KMS-11 (cell line): ENCODE measurements around the gene CENPQ.

Source experiments
- H2AFZ ChIP-seq: fragments of 200-600 bp; sonication (generic); 2 replicates; pipeline ENCODE4 v1.6.1; 2016; ENCODE audit warnings: antibody characterized with exemption, mixed run types, low read depth
- H3K27ac ChIP-seq: fragments of 200-600 bp; sonication (generic); 2 replicates; pipeline ENCODE4 v1.6.1; 2016; ENCODE audit warnings: mild to moderate bottlenecking, mixed run types
- H3K27me3 ChIP-seq: fragments of 200-600 bp; sonication (generic); 2 replicates; pipeline ENCODE4 v1.6.1; 2017; ENCODE audit warnings: mild to moderate bottlenecking, low read depth, mixed run types, moderate library complexity; ENCODE audit not compliant: insufficient read depth
- H3K36me3 ChIP-seq: fragments of 200-600 bp; sonication (generic); 2 replicates; pipeline ENCODE4 v1.6.1; 2017; ENCODE audit warnings: mild to moderate bottlenecking, mixed run types; ENCODE audit not compliant: insufficient read depth
- H3K4me1 ChIP-seq: fragments of 200-600 bp; sonication (generic); 2 replicates; pipeline ENCODE4 v1.6.1; 2016; ENCODE audit warnings: mild to moderate bottlenecking, low read depth, mixed run types; ENCODE audit not compliant: poor library complexity, severe bottlenecking
- H3K4me2 ChIP-seq: fragments of 200-600 bp; sonication (generic); 2 replicates; pipeline ENCODE4 v1.7.0; 2016; ENCODE audit warnings: mild to moderate bottlenecking, mixed run types
- H3K4me3 ChIP-seq: fragments of 200-600 bp; sonication (generic); IDR thresholded peaks from 2 replicates; pipeline ENCODE4 v1.6.1; 2017; ENCODE audit warnings: low read depth, low read length, mixed read lengths; ENCODE audit not compliant: insufficient read depth
- H3K79me2 ChIP-seq: fragments of 200-600 bp; sonication (generic); 2 replicates; pipeline ENCODE4 v1.6.1; 2016; ENCODE audit warnings: low read depth, mixed run types; ENCODE audit not compliant: insufficient read depth
- H3K9ac ChIP-seq: fragments of 200-600 bp; sonication (generic); 2 replicates; pipeline ENCODE4 v1.6.1; 2016; ENCODE audit warnings: mild to moderate bottlenecking, mixed run types
- H4K20me1 ChIP-seq: fragments of 200-600 bp; sonication (generic); 2 replicates; pipeline ENCODE4 v1.6.1; 2016; ENCODE audit warnings: mild to moderate bottlenecking, mixed run types; ENCODE audit not compliant: insufficient read depth
- TF ChIP-seq, protein P1 (sequence below): fragments of 200-600 bp; sonication (generic); conservative IDR thresholded peaks from 2 replicates; pipeline ENCODE4 v1.6.1; 2017; ENCODE audit warnings: low read depth, mild to moderate bottlenecking, antibody characterized with exemption, low read length, moderate library complexity, mixed read lengths

CENPQ gene

GRCh38 chr6:49504666-49505065 is 41.5 kb downstream of the CENPQ start:
- no peaks in the 10 kb centered on the region for H3K36me3 ChIP-seq
- H4K20me1 ChIP-seq = no peaks in the 10 kb centered on the region
- no peak overlapping the region for H3K9ac ChIP-seq
- H3K4me3 ChIP-seq = no peak overlapping the region
- TF ChIP-seq, protein P1, sequence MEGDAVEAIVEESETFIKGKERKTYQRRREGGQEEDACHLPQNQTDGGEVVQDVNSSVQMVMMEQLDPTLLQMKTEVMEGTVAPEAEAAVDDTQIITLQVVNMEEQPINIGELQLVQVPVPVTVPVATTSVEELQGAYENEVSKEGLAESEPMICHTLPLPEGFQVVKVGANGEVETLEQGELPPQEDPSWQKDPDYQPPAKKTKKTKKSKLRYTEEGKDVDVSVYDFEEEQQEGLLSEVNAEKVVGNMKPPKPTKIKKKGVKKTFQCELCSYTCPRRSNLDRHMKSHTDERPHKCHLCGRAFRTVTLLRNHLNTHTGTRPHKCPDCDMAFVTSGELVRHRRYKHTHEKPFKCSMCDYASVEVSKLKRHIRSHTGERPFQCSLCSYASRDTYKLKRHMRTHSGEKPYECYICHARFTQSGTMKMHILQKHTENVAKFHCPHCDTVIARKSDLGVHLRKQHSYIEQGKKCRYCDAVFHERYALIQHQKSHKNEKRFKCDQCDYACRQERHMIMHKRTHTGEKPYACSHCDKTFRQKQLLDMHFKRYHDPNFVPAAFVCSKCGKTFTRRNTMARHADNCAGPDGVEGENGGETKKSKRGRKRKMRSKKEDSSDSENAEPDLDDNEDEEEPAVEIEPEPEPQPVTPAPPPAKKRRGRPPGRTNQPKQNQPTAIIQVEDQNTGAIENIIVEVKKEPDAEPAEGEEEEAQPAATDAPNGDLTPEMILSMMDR = no peak
- no peaks in the 10 kb centered on the region for H3K79me2 ChIP-seq
- H3K4me2 ChIP-seq = no peak overlapping the region
- no peak overlapping the region for H3K27ac ChIP-seq
- H3K4me1 ChIP-seq = no peaks in the 10 kb centered on the region
- no peak overlapping the region for H2AFZ ChIP-seq
- H3K27me3 ChIP-seq = no peaks in the 10 kb centered on the region

- no peaks in the 10 kb centered on the region for H3K27me3 ChIP-seq
- H3K36me3 ChIP-seq = no peaks in the 10 kb centered on the region
- no peaks in the 10 kb centered on the region for H3K79me2 ChIP-seq
- no peak overlapping the region for H3K9ac ChIP-seq
- no peaks in the 10 kb centered on the region for H3K4me1 ChIP-seq
- no peak overlapping the region for H3K4me2 ChIP-seq
- H3K27ac ChIP-seq = no peak overlapping the region
- TF ChIP-seq, protein P1 = no peak
- no peak overlapping the region for H3K4me3 ChIP-seq
- no peaks in the 10 kb centered on the region for H4K20me1 ChIP-seq
- no peak overlapping the region for H2AFZ ChIP-seq
Measured at GRCh38 chr6:49506569-49507111, 43.5 kb downstream of the CENPQ start.

DNA sequence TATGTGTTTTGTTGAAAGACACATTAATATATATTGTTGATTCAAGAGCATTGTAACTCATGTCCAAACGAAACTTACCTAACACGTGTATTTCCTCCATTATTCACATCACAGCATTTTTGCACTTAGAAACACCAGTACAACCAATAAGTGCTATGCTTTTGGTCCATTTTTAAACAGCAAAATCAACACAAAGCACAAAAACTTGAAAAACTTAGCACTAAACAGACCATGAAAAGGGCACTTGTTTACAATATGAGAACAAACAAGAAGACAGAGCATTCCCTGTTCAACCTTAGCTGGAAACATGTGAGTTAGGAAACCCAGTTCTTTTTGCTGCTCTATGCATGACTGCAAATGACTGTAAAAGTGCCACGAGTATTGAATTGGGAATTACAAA is 46.2 kb downstream of the CENPQ start:
- no peak overlapping the region for H3K27ac ChIP-seq
- no peaks in the 10 kb centered on the region for H3K79me2 ChIP-seq
- H3K27me3 ChIP-seq = no peaks in the 10 kb centered on the region
- no peak overlapping the region for H3K4me3 ChIP-seq
- H2AFZ ChIP-seq = no peak overlapping the region
- H3K4me2 ChIP-seq = no peak overlapping the region
- no peaks in the 10 kb centered on the region for H3K4me1 ChIP-seq
- no peaks in the 10 kb centered on the region for H4K20me1 ChIP-seq
- H3K9ac ChIP-seq = no peak overlapping the region
- TF ChIP-seq, protein P1 = no peak
- H3K36me3 ChIP-seq = no peaks in the 10 kb centered on the region

GRCh38 chr6:49513153-49513989 is 50.2 kb downstream of the CENPQ start:
- no peak overlapping the region for H3K9ac ChIP-seq
- H3K36me3 ChIP-seq = no peaks in the 10 kb centered on the region
- no peaks in the 10 kb centered on the region for H3K79me2 ChIP-seq
- no peaks in the 10 kb centered on the region for H3K4me1 ChIP-seq
- H3K4me2 ChIP-seq = no peak overlapping the region
- TF ChIP-seq, protein P1 = no peak
- no peaks in the 10 kb centered on the region for H4K20me1 ChIP-seq
- H2AFZ ChIP-seq = no peak overlapping the region
- no peak overlapping the region for H3K27ac ChIP-seq
- no peaks in the 10 kb centered on the region for H3K27me3 ChIP-seq
- no peak overlapping the region for H3K4me3 ChIP-seq
